GDM1 (cell line): ENCODE data around the gene PPP2R2C.

Experiments
- DNase-seq: peaks from one replicate; lab custom pipeline; 2025; lab: John Stamatoyannopoulos, UW

PPP2R2C gene

DNA sequence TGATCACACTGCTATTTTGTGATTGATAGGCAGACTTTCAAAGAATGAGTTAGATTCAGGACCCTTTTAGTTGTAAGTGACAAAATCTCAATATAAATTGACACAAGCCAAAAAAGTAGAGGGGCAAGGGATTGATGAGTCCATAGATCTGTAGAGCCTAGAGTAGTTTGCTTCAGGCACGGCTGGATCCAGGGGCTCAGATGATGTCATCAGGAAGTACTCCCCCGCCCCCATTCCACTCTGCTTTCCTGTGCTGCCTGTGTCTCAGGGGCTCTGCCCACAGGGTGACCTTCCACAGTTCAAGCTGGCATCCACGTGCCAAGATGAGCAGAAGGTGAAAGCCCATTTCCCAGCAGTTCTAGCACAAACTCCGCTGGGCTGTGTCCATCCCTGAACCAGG, 189.1 kb downstream of the PPP2R2C start:
- no peak for DNase-seq

DNA sequence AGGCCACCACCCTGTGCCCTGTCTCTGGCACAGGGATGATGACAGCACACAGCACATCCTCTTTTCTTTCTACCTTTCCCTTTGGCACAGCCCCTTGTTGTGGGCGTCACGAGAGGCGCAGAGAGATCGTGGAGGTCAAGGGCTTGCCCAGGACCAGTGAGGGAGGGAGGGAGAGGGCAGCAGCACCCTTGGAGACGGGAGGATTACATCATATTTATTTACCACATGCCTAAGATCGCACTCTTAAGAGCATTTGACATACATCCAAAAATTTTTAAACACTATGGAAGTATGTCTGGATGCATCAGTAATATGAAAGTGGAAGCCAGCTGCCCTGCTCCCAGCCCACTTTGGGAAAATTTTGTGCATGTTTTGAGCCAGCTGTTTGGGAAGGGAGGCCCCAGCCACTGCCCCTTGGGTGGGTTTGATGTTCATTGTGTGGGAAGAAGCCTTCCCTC, 190.1 kb downstream of the PPP2R2C start:
- DNase-seq: no peak

DNA sequence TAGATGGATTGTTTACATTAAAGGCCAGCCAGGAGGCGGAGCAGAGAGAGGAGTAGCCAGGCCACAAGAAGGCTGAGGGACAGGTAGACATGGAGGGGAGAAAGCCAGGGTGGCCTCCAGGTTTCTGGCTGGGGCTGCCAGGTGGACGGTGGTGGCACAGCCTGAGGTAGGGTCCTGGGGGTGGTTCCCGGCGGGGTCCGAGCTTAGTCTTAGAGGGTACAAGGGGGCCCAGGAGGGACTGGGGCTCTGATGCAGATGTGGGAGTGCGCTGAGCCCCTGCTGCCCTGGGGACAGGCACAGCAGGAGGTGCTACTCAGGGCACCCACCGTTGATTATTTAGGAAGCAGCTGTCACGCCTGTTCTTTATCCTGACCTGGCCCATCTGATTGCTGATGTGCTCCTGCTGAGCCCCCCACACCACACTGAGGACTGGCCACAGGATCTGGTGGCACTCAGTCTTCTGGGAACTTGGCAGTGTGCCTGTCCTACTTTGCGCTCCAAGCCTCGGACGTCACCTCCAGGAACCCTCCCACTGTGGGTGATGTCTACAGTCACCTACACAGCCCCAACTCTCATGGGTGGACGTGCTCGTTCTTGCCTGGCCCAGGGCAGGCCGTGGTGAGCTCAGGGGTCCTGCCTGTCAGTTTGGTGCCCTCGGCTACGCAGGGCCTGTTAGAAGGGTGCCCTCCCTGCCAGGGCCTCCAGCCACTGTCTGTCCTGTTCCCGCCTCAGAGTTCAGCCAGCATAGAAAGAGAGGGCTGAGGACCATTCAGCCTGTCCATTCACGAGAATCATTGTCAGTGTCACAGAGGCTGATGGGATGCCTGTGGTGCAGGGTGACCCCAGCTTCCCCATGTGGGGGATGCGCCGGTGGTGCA, 190.7 kb downstream of the PPP2R2C start:
- no peak for DNase-seq

DNA sequence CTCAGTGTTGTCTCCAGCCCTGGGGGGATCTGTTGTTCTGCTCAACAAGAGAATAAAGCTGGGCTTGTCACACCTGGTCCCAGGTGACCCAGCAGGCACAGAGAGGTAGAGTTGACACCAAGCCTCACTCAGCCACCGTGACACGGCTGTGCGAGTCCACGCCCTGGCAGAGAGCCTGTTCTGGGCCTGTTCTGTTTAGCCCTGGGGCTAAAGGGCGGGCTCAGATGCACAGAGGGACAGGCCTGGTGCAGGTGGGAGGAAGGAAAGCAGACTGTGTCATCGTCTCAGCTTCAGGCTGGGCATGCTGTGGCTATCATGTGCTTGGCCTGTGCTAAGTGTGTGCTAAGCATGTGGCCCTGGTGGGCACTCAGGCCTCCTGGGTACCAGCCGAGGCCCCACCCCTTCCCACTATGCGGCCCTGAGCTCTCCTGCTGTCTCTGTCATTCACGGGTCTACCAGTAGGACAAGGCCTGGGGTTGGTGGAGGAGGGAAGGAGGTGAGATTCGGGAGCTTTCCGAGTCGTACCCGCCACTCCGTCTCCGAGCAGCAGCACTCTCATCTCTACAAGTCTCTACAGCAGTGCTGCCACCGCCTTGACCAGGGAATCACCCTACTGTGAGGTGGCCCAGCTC, 191.9 kb downstream of the PPP2R2C start:
- DNase-seq: no peak

DNA sequence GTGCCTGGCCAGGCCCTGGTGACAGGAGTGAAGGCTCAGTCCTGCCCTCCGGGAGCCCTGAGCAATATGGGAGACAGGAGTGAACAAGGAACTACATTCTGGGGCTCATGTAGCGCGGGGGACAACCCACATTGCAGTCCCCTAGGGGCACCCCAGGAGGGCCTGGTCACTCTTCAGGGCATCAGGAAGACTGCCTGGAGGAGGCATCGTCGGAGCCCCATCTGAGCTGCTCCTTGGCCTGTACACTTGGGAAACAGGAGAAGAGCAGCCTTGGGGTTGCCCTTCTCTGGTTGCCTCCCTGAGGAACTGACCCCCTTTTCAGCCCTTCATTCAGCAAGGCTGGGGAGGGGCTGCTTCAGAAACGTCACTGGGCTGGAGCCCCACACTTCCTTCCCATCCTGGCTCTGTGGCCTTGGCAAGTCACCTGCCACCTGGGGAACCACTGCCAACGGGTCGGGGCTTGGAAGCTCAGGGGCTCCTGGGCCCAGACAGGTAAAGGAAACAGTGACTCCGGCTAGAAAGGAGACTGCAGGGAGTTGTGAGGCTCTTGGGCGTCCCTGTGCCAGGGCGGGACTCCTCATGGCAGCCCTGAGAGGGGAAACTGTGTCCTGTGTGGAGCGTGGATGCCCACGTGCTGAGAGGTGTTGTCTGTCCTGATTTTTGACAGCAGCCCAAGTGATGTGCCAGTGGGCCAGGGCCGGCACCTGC, 192.7 kb downstream of the PPP2R2C start:
- no peak for DNase-seq

DNA sequence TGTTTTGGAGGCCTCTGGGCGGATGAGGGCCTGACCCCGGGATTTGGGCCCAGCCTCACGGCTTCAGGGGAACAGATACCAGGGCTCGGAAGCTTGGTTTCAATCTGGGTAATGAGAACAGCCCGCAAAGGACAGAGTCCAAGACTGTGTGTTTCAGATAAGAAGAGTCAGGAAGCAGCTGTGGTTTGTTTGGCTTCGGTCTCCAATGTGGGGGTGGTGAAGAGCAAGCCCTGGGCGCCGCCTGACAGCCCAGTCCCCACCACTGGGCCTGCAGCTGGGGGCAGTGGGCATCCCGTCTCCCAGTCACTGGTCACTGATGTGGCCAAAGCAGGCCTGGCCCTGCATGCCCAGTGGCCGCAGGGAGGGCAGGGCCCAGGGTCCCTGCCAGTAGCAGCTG, 193.6 kb downstream of the PPP2R2C start:
- peak; percentile 79 for DNase-seq

DNA sequence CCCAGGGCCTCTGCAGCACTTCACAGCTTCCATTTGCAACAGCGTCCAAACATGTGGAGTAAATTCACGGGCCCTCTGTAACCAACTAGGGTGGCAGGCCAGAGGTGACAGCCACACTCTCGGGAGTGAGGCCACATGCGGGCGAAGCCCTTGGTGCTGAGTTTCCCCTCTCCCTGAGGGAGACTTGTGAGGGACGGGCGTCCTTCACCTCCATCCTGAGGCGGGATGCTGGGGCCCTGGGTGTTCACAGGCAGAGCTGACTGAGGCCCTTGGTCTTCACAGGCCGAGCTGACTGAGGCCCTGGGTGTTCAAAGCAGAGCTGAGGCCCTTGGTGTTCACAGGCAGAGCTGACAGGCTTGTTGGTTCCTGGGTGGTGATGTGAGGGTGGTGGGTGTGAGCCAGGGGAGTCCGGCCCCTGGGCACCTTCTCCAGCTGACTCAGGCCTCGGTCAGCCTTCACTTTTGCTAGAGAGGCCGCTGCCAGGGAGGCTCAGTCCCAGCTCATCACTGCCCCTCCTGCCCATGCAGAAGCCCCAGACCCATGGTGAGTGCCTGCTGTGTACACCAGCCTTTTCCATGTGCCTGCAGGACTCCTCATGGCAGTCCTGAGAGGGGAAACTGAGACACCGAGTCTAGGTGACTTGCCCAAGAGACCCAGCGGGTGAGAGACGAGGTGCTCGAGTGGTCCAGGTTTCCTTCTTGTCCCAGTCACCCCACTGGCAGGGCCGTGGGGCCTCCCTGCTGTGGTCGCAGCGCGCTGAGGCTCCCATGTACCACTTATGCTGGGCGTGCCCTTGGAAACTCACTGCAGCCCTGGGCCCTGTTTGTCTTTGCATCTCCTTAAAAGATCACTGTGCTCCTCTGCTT, 194.2 kb downstream of the PPP2R2C start:
- DNase-seq: no peak

DNA sequence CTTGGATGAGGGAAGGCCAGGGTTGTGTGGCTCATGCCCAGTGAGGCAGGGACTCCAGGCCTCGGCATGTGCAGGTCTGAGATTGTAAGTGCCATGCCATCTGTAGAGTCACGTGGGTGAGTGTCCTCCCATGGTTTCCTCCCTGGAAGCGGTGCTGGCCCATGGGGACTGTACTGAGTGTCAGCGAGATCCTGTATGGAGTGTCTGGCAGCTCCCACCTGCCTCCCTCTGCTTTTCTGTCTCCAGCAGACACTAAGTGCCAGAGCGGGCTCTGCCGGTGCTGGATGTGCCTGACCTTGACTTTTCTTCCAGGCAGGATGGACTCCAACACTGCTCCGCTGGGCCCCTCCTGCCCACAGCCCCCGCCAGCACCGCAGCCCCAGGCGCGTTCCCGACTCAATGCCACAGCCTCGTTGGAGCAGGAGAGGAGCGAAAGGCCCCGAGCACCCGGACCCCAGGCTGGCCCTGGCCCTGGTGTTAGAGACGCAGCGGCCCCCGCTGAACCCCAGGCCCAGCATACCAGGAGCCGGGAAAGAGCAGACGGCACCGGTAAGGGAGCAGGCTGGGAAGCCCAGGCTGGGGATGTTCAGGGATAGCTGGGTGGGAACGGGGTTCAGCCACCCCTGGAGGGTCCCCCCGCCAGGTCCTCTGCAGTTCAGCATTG, 195.1 kb downstream of the PPP2R2C start:
- no peak for DNase-seq

DNA sequence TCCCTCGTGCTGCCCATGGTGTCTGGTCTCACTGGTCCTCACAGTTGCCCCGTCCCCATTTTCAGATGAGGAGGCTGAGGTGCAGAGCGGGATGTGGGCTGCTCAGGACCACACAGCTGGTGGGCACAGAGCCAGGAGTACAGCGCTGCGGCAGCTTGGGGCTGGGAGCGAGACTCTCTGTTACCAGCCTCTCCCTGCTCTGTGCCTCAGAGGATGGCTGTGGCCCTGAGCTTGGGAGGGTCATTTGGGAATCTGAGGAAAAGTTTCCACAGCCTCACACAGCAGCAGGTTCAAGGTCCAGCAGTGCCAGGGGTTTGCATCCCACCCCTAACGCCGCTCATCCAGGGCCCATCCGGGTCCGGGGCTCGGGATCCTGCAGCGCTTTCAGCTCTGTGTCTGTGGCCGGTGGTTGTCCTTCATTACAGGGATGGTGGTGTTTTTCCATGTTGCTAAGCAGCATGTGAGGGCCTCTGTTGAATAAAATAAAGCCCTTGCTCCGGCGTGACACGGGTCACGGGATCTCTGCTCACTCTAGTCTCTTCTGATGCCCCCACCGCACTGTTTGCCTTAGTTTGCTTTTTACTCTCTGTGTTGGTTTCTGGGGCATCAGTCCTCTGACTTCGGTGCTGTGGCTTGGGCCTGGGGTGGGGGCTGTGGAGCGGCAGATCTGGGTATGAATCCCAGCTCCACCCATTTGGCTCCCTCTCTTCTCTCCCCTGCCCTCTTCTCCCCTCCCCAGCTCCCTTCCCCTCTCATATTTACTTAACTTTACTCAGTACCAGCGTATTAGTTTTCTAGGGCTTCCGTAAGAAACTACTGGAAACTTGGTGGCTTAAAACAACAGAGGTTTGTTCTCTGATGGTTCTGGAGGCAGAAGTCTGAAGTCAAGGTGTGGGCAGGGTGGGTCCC, 196.3 kb downstream of the PPP2R2C start:
- DNase-seq: no peak

DNA sequence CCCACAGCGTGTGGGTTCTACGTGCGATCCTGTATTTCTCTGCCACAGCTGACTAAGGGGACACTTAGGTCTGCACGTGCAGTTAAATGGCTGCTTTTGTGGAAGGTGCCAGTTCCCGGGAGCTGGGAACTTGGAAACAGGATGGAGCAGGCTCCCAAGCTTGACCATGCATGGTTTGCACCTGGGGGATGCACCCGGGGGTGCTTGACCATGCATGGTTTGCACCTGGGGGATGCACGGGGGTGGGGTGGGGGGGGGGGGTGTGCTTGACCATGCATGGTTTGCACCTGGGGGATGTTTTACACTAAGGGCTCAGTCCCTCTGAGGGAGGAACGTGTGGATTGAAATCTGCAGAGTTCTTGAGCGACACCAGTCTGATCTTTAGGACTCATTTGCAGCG, 197.1 kb downstream of the PPP2R2C start:
- no peak for DNase-seq

DNA sequence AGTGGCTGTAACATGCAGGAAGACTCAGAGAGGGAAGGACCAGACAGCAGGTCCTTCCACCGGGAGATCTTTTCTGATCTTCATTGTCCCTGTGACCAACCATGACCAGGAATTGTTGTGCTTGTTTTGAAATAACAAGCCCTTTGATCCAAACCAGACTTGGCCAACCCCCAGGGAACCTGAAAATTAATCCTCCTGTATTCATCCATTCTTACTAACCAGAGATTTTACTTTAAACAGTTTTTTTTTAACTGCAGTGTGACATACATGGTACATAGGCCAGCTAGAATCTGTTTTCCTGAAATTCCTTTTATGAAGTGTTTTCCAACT, 198.8 kb downstream of the PPP2R2C start:
- DNase-seq: no peak

DNA sequence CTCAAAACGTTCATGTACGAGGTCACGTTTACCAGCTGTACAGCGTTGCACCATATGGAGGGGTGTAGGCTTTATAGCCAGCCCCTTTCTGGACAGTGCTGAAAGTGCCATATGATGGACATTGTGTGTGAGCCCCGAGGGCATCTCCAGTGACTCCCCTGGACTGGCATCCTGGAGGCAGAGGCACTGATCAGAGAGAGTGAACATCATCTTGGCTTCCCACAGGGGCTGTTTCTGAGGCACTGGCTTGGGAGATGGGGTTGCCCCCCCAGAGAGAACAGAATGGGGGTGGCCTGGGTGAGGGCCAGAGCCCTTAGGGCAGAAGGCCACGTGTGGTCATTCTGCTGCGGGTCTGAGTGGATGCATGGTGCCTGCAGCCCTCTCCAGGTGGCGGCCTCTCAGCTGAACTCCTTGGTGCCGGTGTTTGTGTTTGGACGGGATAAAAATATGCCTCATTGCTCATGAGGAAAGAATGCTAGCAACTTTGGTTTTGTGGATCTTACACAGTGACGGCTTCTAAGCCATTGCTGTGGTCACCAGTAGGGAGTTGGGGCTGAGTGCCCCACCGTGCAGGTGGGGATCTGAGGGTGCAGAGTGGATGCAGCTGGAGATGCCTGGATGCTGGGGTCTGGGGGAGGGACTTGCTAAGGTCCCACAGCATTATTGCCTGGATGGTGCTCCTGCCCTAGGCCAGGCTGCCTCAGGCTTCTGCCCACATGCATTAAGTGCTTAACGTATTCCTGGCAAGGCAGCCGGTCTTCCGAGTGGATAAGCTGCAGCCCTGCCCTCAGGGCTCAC, 199.4 kb downstream of the PPP2R2C start:
- DNase-seq: no peak

DNA sequence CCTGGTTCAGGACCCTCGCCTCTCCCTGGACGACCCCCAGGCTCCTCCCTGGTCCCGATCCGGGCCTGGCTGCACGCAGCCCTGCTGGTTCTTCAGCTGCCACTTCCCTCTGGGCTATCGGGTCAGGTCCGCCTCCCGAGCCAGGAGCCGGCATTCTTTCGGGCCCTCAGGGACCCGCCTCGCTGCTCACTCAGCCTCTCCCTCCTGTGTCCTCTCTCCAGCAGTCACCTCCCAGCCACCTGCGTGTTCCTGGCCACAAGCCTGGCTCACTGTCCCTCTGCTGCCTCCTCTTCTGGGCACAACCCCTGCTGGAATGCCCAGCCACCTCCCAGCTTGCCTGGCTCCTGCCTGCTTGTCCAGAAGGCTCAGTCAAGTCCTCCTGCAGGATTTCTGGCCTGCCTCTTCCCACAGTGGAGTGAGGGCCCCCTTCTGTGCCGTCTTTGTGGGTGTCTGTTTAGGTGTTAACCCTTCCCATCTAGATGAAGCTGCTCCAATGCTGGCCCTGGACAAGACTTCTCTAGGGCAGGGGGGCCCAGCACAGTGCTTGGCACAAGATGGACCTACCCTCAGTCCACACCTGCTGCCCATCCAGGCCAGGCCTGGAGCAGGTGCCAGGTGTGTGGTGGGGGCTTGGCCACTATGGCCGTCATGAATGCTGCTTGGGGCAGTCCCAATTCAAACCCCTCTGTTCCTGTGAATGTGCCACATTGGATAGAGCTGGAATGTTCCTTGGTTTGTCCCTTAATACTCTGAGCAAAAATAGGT, 200.5 kb downstream of the PPP2R2C start:
- no peak for DNase-seq

DNA sequence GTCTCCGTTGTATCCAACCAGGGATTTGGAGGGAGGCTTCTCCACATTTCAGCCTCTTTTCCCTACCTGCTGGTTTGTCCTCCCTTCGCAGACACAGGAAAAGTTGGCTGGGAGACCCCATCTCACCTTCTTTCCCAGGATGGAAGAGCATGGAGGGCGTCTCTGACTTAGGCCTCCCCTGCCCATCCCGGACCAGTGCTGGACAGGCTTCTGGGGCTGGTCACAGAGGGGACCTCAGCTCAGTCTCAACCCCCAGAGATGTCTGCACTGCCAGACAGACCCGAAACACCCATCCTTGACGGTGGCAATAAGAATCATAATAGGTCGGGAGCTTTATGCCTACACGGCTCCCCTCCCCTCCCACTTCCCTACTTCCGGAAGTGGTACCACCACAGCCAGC, 201.2 kb downstream of the PPP2R2C start:
- DNase-seq: no peak

DNA sequence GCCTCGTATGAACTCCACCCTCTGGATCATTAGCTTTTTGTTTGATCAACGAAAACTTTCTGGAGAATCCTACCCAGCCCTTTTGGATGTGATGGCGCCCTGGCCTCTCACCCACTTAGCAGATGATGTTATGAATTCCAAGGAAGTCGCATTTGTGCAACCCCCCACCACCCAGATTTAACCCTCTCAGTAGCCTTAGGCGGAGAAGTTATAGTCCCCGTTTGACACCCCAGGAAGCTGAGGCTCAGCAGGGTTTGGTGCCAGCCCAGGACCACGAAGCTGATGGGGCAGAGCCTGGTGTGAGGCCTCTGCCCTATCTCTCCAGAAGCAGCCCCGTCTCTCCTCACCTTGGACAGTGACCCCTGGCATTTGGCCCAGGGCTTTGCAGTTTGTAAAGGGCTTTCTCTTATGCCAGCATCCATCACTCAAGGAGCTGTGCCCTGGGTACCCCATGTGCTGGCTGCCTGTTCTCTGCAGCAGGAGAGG, 201.7 kb downstream of the PPP2R2C start:
- no peak for DNase-seq
